ENCODE measurements around the gene RPTN. TPM values are rescaled to one million over a fixed set of nuclear protein-coding genes. Genes with fewer than 3 reads are reported as not detected.

Gene RPTN
- total and polyA plus RNA-seq, 2 of the 4 experiments (the other 2 are of a cell fraction): not detected

DNA sequence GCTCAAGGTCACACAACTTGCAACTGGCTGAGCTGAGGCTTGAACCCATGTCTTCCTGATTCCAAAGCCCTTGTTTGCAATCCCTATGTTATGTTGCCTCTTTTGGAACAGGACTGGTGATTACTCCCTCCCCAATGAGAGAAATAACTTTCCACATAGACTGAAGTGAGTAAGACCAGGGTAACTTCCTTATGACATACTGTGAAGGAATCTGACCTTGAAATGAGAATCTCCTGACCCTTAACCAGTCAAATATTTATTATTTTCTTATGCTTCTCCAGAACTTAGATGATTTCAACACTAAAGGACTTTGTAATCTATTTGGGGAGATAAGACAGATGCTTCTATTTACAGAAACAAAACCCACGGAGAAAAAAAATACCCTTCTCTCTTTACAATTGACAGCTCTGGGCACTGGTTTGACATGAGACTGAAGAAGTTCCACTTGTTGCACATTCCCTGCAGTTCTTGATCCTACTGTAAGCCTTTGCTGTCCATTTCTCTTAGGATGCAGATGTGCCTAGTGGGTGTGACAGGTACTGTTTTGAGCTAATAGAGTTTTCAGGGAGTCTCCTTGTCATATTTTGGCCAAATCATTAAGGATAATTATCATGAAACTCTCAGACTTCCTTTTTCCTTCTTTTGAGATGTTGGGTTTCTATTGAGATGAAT lies 3.9 kb upstream of the RPTN start:
- no peak overlapping the region for H3K56ac ChIP-seq (ENCODE audit: extremely low read depth, insufficient read depth, low read length)
- no peak overlapping the region for H3K4me3 ChIP-seq (ENCODE audit: insufficient read depth, low read depth, low read length)
- H3K9me3 ChIP-seq (ENCODE audit: control insufficient read depth, insufficient read depth, low read length): no peaks in the 10 kb centered on the region
- no peak overlapping the region for H4K5ac ChIP-seq (ENCODE audit: low read depth, low read length)
- no peaks in the 10 kb centered on the region for H3K36me3 ChIP-seq (ENCODE audit: control insufficient read depth, insufficient read depth, low read length)
- H3K27ac ChIP-seq (ENCODE audit: insufficient read depth, low read length): no peak overlapping the region
- H4K20me1 ChIP-seq (ENCODE audit: insufficient read depth, low read length): no peaks in the 10 kb centered on the region
- no peak overlapping the region for H4K8ac ChIP-seq (ENCODE audit: low read depth in 2 of 2, low read length in 2 of 2)
- no peak overlapping the region for H2AK5ac ChIP-seq (ENCODE audit: low read depth, low read length)
- no peak overlapping the region for H3K4me2 ChIP-seq (ENCODE audit: low read depth, low read length)
- peak; percentile 83 for ATAC-seq (ENCODE audit: low read depth)
- H3K9me1 ChIP-seq (ENCODE audit: insufficient read depth, low read length): no peaks in the 10 kb centered on the region
- no peak overlapping the region for H3K9ac ChIP-seq (ENCODE audit: low read depth, low read length)
- intact Hi-C loops (cut with micrococcal nuclease) (no loop called here), in situ Hi-C loops (cut with MboI; ENCODE audit: low sequenced_read_pairs) (no loop called here), dilution Hi-C loops (cut with HindIII; ENCODE audit: low sequenced_read_pairs, unreplicated experiment) (no loop called here)
- no CpG with 5 or more reads among the region's 1 CpG for WGBS, 2 experiments (ENCODE audit: extremely low coverage in 2 of 2, insufficient read length in 1 of 2)
- H3K4me1 ChIP-seq (ENCODE audit: control insufficient read depth, insufficient read depth, low read length): no peaks in the 10 kb centered on the region; the same call in 1 of the 2 replicates
- CTCF ChIA-PET: no interaction called here
- no peak overlapping the region for H4K91ac ChIP-seq (ENCODE audit: insufficient read depth, low read depth, low read length)
- TF ChIP-seq MAZ (IDR thresholded peaks at IDR 0.05; ENCODE audit: borderline replicate concordance, low read depth, low read length): no peak
- TF ChIP-seq CEBPB (IDR thresholded peaks at IDR 0.05; ENCODE audit: low read depth, low read length): peak; percentile 29; the same call in 1 of the 2 replicates
- no peak overlapping the region for H3K23ac ChIP-seq (ENCODE audit: low read depth, low read length)
- no peak overlapping the region for H3K4ac ChIP-seq (ENCODE audit: low read depth, low read length)
- H3K14ac ChIP-seq (replicated peaks; ENCODE audit: low read depth, low read length): no peak overlapping the region
- POLR2A ChIA-PET (ENCODE audit: unreplicated experiment): no interaction called here
- H2BK120ac ChIP-seq (ENCODE audit: low read depth, low read length): no peak overlapping the region
- peaks cover 8% of the 10 kb centered on the region; the same call in 1 of the 2 replicates for H3K27me3 ChIP-seq (ENCODE audit: control insufficient read depth, insufficient read depth, low read length)
- H2BK15ac ChIP-seq (ENCODE audit: low read depth, low read length): no peak overlapping the region
- no peak overlapping the region for H2BK5ac ChIP-seq (ENCODE audit: low read depth, low read length, poor library complexity, severe bottlenecking)
- no peak overlapping the region for H2AK9ac ChIP-seq (replicated peaks; ENCODE audit: low read depth, low read length, poor library complexity)
- no TSS peak for BruUV-seq (replicated peaks)
- H2BK20ac ChIP-seq (ENCODE audit: low read depth, low read length): no peak overlapping the region
- no peaks in the 10 kb centered on the region for H3K79me1 ChIP-seq (ENCODE audit: low read depth in 1 of 2, low read length in 2 of 2)
- no peak overlapping the region for H2AFZ ChIP-seq (replicated peaks; ENCODE audit: low read length, poor library complexity)
- no peak overlapping the region for H3K18ac ChIP-seq (ENCODE audit: low read depth, low read length)
- peak; percentile 62 for DNase-seq

Data from IMR-90 (cell line).